Stimulated activated CD4-positive, alpha-beta T cell treated with anti-CD3 and anti-CD28 coated beads, Interleukin-4, amount 100 ng/mL, for 24 hours (primary cell): ENCODE results near the gene CYYR1.
"Not testable (repeated sequence)": the region's sequence is repeated elsewhere in the genome, so short reads cannot be mapped to it uniquely, and the experiment has no call there.

ENCODE experiments used
- DNase-seq: peaks from one replicate; pipeline ENCODE4 v3.0.0-alpha.2; 2020

Gene CYYR1

GRCh38 chr21:26473471-26473870, 99.6 kb downstream of the CYYR1 start:
- DNase-seq = no peak

GRCh38 chr21:26471099-26471471, 102.0 kb downstream of the CYYR1 start:
- no peak for DNase-seq

- DNase-seq = no peak
Measured at GRCh38 chr21:26470351-26471098, 102.6 kb downstream of the CYYR1 start.

- DNase-seq = no peak
Measured at GRCh38 chr21:26469789-26470188, 103.3 kb downstream of the CYYR1 start.

GRCh38 chr21:26465916-26466315, 107.2 kb downstream of the CYYR1 start:
- DNase-seq = no peak

- no peak for DNase-seq
Measured at GRCh38 chr21:26461500-26461899, 111.6 kb downstream of the CYYR1 start.

GRCh38 chr21:26460621-26461020, 112.5 kb downstream of the CYYR1 start:
- DNase-seq = no peak

GRCh38 chr21:26458854-26459253, 114.2 kb downstream of the CYYR1 start:
- DNase-seq = not testable (repeated sequence)

- no peak for DNase-seq
Measured at GRCh38 chr21:26457817-26458216, 115.3 kb downstream of the CYYR1 start.

- DNase-seq = no peak
Measured at GRCh38 chr21:26453267-26453666, 119.8 kb downstream of the CYYR1 start.

GRCh38 chr21:26451081-26451740, 121.9 kb downstream of the CYYR1 start:
- no peak for DNase-seq

GRCh38 chr21:26449161-26449560, 123.9 kb downstream of the CYYR1 start:
- no peak for DNase-seq

- DNase-seq = no peak
Measured at GRCh38 chr21:26448751-26449150, 124.3 kb downstream of the CYYR1 start.

GRCh38 chr21:26447932-26448475, 125.1 kb downstream of the CYYR1 start:
- no peak for DNase-seq

- DNase-seq = no peak
Measured at GRCh38 chr21:26445440-26445839, 127.6 kb downstream of the CYYR1 start.

GRCh38 chr21:26444646-26445045, 128.4 kb downstream of the CYYR1 start:
- no peak for DNase-seq

- DNase-seq = no peak
Measured at GRCh38 chr21:26443867-26444266, 129.2 kb downstream of the CYYR1 start.

- no peak for DNase-seq
Measured at GRCh38 chr21:26443291-26443690, 129.8 kb downstream of the CYYR1 start.

- no peak for DNase-seq
Measured at GRCh38 chr21:26441149-26441548, 131.9 kb downstream of the CYYR1 start.

- DNase-seq = no peak
Measured at GRCh38 chr21:26438976-26439375, 134.1 kb downstream of the CYYR1 start.

GRCh38 chr21:26437326-26438009, 135.6 kb downstream of the CYYR1 start:
- DNase-seq = no peak

GRCh38 chr21:26433386-26433785, 139.7 kb downstream of the CYYR1 start:
- no peak for DNase-seq

- no peak for DNase-seq
Measured at GRCh38 chr21:26432410-26432809, 140.7 kb downstream of the CYYR1 start.

- DNase-seq = no peak
Measured at GRCh38 chr21:26425576-26425975, 147.5 kb downstream of the CYYR1 start.
